Activated CD4-positive, alpha-beta T cell treated with anti-CD3 and anti-CD28 coated beads, Interleukin-2, amount 10 ng/mL, durations not matched to agents 24 days and 14 days (primary cell): ENCODE data around the gene NFAT5. TPM values are rescaled to one million over a fixed set of nuclear protein-coding genes. Genes with fewer than 3 reads are reported as not detected.
"Not testable (repeated sequence)": the region's sequence is repeated elsewhere in the genome, so short reads cannot be mapped to it uniquely, and the experiment has no call there.

Source experiments
- DNase-seq: peaks from one replicate; pipeline ENCODE4 v3.0.0; 2022
- H3K27ac Mint-ChIP-seq: one replicate; pipeline ENCODE4 v1.8.0; 2022; ENCODE audit warnings: mild to moderate bottlenecking, mixed read lengths
- H3K27me3 Mint-ChIP-seq: one replicate; pipeline ENCODE4 v1.8.0; 2022; ENCODE audit warnings: mixed read lengths
- H3K36me3 Mint-ChIP-seq: one replicate; pipeline ENCODE4 v1.8.0; 2022; ENCODE audit warnings: low read depth, mild to moderate bottlenecking, mixed read lengths
- H3K4me1 Mint-ChIP-seq: one replicate; pipeline ENCODE4 v1.8.0; 2021; ENCODE audit warnings: mixed read lengths
- H3K4me3 Mint-ChIP-seq: one replicate; pipeline ENCODE4 v1.8.0; 2022; ENCODE audit warnings: mild to moderate bottlenecking, moderate library complexity, mixed read lengths
- H3K9me3 Mint-ChIP-seq: one replicate; pipeline ENCODE4 v1.8.0; 2021; ENCODE audit warnings: mixed read lengths
- intact Hi-C: fragments of 100-400 bp; cut with micrococcal nuclease; formaldehyde crosslinking; loops from one replicate; pipeline ENCODE4 v1.15.1; 2023
- total RNA-seq: library from RNA; stranded (reverse); gene quantifications from 2 replicates; pipeline ENCODE4 v1.2.3, GENCODE V29; 2022

NFAT5 gene
- total RNA-seq, 1 donor from 2014 or later = 54.6 TPM

DNA sequence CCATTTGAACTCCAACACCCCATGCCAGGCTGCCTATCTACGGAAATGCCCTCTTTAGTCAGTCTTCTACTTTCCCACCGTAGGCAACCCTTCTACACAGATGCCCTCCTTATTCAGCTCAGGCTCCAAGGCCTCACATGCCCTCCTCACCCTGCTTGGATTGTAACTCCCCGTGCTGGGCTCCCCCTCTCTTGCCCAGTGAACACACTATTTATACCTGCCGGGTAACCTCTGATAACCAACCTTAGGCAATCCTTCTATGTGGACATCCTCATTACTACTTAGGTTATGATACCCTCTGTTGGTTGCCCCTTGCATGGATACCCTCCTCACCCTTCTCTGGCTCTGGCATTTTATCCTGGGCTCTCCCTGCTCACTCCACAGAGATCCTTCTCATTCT, 50.3 kb downstream of the NFAT5 start:
- Mint-ChIP-seq H3K36me3 (peaks cover 12% of the 10 kb centered on the region), H3K27ac (peak overlapping the region; percentile 20), H3K27me3 (no peaks in the 10 kb centered on the region), H3K4me3 (no peak overlapping the region), H3K4me1 (peaks cover 30% of the 10 kb centered on the region), H3K9me3 (no peaks in the 10 kb centered on the region)
- DNase-seq = no peak
- intact Hi-C loops = no loop called here

DNA sequence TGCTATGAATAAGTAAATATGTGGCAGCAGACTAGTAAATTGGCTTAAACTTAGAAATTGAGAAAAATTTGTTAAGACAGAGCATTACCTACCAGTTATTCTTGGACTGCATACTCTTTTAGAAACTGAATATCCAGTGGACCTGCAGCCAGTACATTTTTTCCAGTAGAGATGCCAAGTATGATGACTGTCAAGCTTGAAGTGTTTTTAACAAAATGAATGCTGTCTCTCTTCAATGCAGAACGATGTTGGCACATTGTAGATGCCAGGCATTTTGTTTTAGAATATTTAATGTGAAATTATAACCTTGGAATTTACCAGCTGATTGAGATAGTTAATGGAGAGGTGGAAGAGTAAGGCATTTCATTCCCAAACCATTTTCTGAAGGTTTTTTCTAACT, 52.5 kb downstream of the NFAT5 start:
- no peak for DNase-seq
- intact Hi-C loops = no loop called here

DNA sequence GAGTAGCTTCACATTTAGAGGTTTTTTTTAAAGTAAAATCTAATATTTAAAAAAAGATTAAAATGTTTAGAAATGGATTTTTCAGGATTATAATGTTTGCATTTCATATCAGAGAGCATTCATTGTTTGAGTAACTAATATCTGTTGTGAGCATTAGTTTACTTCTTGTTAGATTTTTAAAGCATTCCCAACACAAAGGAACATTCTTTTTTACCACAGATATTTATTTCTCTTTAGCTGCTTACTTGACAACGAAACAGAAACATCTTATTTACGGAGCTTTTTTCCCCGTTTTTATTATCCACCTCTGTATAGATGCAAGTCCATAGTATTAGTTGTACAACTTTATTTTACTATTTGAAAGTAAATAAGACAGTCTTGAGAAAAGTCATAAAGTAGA, 53.0 kb downstream of the NFAT5 start:
- no peak overlapping the region for H3K27ac Mint-ChIP-seq
- H3K4me1 Mint-ChIP-seq = peaks cover 16% of the 10 kb centered on the region
- H3K27me3 Mint-ChIP-seq = no peaks in the 10 kb centered on the region
- H3K36me3 Mint-ChIP-seq = peaks cover 14% of the 10 kb centered on the region
- intact Hi-C loops = no loop called here
- H3K4me3 Mint-ChIP-seq = no peak overlapping the region
- DNase-seq = no peak
- no peaks in the 10 kb centered on the region for H3K9me3 Mint-ChIP-seq

More for the DNA sequence above, 52.5 kb downstream of the NFAT5 start:
- Mint-ChIP-seq H3K36me3 (peaks cover 14% of the 10 kb centered on the region), H3K27me3 (no peaks in the 10 kb centered on the region), H3K4me1 (peaks cover 20% of the 10 kb centered on the region), H3K27ac (no peak overlapping the region), H3K4me3 (no peak overlapping the region), H3K9me3 (no peaks in the 10 kb centered on the region)

DNA sequence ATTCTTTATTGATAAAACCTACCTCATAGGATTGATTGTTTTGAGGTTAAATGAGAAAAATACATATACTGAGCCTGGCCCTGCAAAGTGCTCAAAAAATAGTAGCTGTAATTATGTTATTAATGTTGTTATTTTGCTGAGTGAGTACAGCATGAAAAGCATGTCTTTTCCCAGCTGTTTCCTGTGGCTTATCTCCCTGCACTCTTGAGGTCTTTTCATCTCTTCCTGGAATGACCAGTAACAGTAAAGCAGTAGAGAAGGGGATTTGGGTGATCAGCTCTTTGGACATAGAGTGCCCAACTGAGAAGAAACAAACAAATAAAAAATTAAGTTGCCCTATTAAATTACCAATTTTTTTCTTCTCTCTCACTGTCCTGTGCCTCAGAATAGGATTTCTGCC, 53.7 kb downstream of the NFAT5 start:
- Mint-ChIP-seq H3K27me3 (no peaks in the 10 kb centered on the region), H3K4me3 (no peak overlapping the region), H3K9me3 (no peaks in the 10 kb centered on the region), H3K27ac (no peak overlapping the region), H3K4me1 (peaks cover 16% of the 10 kb centered on the region), H3K36me3 (peaks cover 19% of the 10 kb centered on the region)
- intact Hi-C loops = no loop called here
- no peak for DNase-seq

DNA sequence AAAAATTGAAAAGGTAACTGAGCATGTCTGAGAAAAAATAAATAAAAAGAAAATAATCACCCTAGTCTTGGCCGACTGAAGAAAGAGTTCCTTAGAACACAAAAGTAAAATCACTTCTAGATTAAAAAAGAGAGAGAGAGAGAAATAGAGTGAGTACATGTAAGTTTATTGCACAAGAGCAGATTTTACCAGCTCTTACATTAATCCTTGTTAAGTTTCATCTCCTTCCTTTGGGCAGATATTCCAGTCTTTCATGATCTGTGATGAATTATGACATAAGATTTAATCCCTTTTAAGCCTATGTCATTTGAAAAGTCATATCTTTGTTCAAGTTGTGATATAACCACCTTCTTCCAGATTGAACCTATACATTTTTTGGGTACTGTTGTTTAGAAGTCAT, 54.8 kb downstream of the NFAT5 start:
- H3K4me3 Mint-ChIP-seq = no peak overlapping the region
- H3K27ac Mint-ChIP-seq = no peak overlapping the region
- H3K36me3 Mint-ChIP-seq = peaks cover 19% of the 10 kb centered on the region
- no peaks in the 10 kb centered on the region for H3K27me3 Mint-ChIP-seq
- H3K4me1 Mint-ChIP-seq = peaks cover 16% of the 10 kb centered on the region
- no peaks in the 10 kb centered on the region for H3K9me3 Mint-ChIP-seq
- no peak for DNase-seq
- intact Hi-C loops = no loop called here

DNA sequence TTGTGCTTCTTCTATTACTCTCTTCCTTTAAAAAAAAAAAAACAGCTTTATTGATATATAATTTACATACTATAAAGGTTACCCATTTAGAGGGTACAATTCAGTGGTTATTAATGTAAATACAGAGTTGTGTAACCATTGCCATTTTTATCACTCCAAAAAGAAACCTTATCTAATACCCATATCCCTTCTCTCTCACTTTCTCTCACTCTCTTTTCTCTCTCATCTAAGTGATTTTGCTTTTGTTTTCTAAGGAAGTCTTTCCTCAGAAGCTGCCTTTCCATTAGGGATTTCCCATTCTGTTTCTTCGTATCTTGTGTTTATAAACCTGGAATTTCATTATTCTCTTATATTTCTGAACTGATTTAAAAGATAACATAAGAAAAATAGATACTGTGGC, 55.5 kb downstream of the NFAT5 start:
- Mint-ChIP-seq H3K4me1 (peaks cover 14% of the 10 kb centered on the region), H3K9me3 (no peaks in the 10 kb centered on the region), H3K36me3 (peaks cover 19% of the 10 kb centered on the region), H3K27ac (no peak overlapping the region), H3K4me3 (no peak overlapping the region), H3K27me3 (no peaks in the 10 kb centered on the region)
- no peak for DNase-seq
- intact Hi-C loops = no loop called here

DNA sequence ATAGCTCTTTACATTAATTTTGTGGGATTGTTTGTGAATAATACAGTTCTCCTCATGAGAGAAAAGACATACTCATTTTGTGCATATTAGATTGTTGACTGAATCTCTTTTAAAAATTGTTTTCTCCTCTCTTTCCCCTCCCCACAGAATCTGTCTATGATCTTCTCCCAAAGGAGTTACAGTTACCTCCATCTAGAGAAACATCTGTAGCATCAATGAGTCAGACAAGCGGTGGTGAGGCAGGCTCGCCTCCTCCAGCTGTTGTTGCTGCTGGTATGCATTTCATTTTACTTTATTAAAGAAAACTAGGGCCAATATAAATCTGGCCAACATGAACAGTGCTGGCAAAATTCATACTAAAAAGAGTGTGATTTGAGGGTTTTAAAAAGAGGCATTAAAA, 60.5 kb downstream of the NFAT5 start:
- peak; percentile 37 for DNase-seq
- no peak overlapping the region for H3K4me3 Mint-ChIP-seq
- intact Hi-C loops = no loop called here
- peaks cover 24% of the 10 kb centered on the region for H3K36me3 Mint-ChIP-seq
- no peaks in the 10 kb centered on the region for H3K9me3 Mint-ChIP-seq
- H3K4me1 Mint-ChIP-seq = peaks cover 2% of the 10 kb centered on the region
- no peaks in the 10 kb centered on the region for H3K27me3 Mint-ChIP-seq
- H3K27ac Mint-ChIP-seq = no peak overlapping the region

DNA sequence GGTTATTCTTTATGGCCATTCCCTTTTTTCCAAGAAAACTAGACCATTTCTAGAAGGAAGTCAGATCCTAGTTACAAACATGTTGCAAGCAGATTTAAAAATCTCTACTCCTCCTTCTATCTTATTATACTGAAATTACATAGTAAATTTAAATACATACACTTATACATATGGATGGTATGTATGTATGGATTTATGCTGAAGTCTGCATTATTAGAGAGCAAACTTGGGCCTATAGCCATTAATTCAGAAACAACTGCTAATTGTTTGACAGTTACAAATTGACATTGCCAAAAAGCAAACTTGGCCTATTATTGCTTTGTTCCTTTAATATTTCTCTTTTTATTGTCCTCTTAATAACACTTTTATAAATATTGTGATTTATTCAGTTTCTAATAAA, 67.1 kb downstream of the NFAT5 start:
- H3K4me3 Mint-ChIP-seq = no peak overlapping the region
- no peak for DNase-seq
- peaks cover 15% of the 10 kb centered on the region for H3K9me3 Mint-ChIP-seq
- H3K27me3 Mint-ChIP-seq = no peaks in the 10 kb centered on the region
- H3K36me3 Mint-ChIP-seq = peaks cover 51% of the 10 kb centered on the region
- H3K4me1 Mint-ChIP-seq = no peaks in the 10 kb centered on the region
- intact Hi-C loops = no loop called here
- H3K27ac Mint-ChIP-seq = no peak overlapping the region

DNA sequence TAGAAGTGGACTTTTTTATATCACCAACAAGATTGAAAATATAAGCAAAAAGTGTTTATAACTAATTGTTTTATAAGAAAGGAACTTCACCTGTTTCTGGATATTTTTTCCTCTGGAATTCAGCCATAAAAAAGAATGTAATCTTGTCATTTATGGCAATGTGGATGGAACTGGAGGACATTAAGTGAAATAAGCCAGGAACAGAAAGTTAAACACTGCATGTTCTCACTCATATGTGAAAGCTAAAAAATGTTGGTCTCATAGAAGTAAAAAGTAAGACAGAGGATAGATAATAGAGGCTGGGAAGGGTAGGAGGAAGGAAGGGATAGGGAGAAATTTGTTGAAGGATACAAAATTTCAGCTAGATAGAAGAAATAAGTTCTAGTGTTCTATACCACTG, 67.6 kb downstream of the NFAT5 start:
- intact Hi-C loops = no loop called here
- Mint-ChIP-seq H3K4me1 (no peaks in the 10 kb centered on the region), H3K36me3 (peaks cover 54% of the 10 kb centered on the region), H3K9me3 (peaks cover 15% of the 10 kb centered on the region), H3K27ac (no peak overlapping the region), H3K27me3 (no peaks in the 10 kb centered on the region), H3K4me3 (no peak overlapping the region)
- no peak for DNase-seq

DNA sequence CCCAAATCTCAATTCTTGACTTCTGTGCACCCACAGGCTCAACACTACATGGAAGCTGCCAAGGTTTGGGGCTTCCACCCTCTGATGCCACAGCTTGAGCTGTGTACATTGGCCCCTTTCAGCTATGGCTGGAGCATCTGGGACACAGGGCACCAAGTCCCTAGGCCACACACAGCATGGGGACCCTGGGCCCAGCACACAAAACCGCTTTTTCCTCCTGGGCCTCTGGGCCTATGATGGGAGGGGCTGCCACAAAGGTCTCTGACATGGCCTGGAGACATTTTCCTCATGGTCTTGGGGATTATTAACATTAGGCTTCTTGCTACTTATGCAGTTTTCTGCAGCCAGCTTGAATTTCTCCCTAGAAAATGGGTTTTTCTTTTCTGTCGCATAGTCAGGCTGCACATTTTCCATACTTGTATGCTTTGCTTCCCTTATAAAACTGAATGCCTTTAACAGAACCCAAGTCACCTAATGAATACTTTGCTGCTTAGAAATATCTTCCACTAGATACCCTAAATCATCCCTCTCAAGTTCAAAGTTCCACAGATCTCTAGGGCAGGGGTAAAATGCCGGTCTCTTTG, 70.9 kb downstream of the NFAT5 start:
- H3K4me1 Mint-ChIP-seq, H3K27me3 Mint-ChIP-seq, H3K27ac Mint-ChIP-seq, H3K4me3 Mint-ChIP-seq, intact Hi-C loops: not testable (repeated sequence)
- peaks cover 15% of the 10 kb centered on the region for H3K9me3 Mint-ChIP-seq
- DNase-seq = peak; percentile 25
- H3K36me3 Mint-ChIP-seq = peaks cover 49% of the 10 kb centered on the region

DNA sequence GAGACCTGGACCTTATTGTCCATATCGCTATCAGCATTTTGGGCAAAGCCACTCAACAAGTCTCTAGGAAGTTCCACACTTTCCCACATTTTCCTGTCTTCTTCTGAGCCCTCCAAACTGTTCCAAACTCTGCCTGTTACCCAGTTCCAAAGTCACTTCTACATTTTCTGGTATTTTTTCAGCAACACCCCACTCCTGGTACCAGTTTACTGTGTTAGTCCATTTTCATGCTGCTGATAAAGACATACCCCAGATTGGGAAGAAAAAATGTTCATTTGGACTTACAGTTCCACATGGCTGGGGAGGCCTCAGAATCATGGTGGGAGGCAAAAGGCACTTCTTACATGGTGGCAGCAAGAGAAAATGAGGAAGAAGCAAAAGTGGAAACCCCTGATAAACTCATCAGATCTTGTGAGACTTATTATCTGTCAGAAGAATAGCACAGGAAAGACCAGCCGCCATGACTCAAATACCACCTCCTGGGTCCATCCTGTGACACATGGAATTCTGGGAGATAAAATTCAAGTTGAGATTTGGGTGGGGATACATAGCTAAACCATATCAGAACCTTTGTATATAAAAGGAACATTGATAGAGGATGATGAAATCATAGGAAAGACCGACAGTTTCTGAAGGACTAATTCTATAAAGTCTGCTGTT, 71.6 kb downstream of the NFAT5 start:
- H3K27me3 Mint-ChIP-seq, H3K4me1 Mint-ChIP-seq, H3K27ac Mint-ChIP-seq, H3K4me3 Mint-ChIP-seq, intact Hi-C loops: not testable (repeated sequence)
- peak; percentile 17 for DNase-seq
- Mint-ChIP-seq H3K36me3 (peaks cover 47% of the 10 kb centered on the region), H3K9me3 (peaks cover 15% of the 10 kb centered on the region)

DNA sequence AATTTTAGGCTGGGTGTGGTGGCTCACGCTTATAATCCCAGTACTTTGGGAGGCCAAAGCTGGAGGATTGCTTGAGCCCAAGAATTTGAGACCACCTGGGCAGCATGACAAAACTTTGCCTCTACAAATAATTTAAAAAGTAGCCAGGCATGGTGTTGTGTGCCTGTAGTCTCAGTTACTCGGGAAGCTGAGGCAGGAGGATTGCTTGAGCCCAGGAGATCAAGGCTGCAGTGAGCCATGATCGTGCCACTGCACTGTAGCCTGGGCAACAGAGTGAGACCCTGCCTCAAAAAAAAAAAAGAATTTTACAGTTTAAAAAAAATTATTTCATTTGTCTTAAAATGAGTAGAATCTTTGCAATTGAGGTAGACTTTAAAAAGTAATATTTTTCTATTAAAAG, 78.2 kb downstream of the NFAT5 start:
- peaks cover 13% of the 10 kb centered on the region for H3K36me3 Mint-ChIP-seq
- peak; percentile 35 for DNase-seq
- H3K27ac Mint-ChIP-seq, H3K4me1 Mint-ChIP-seq, H3K9me3 Mint-ChIP-seq, H3K4me3 Mint-ChIP-seq, intact Hi-C loops, H3K27me3 Mint-ChIP-seq: not testable (repeated sequence)

DNA sequence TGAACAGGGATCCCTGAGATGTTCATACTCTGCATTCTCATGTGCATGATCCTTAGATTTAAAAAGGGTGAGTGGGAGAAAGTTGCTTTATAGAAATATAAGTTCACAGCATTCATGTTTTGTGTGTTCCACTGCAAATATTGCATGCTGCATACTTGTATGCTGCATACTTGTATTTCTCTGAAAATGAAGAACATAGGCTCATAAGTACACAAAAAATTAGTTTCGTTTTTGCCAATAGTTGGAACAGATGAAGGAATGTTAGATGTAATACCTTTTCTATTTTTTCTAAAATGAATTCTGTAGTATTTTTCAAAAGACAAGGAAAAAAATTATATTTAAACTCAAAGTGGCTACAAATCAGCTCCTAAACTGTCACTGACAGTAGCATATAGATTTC, 79.0 kb downstream of the NFAT5 start:
- no peak for DNase-seq

DNA sequence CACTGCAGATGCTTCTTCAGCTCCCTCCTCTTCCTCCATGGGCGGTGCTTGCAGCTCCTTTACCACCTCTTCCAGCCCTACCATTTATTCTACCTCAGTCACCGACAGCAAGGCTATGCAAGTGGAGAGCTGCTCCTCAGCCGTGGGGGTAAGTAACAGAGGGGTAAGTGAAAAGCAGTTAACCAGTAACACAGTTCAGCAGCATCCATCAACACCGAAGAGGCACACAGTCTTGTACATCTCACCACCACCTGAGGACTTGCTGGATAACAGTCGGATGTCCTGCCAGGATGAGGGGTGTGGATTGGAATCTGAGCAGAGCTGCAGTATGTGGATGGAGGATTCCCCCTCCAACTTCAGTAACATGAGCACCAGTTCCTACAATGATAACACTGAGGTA, 81.3 kb downstream of the NFAT5 start:
- peaks cover 4% of the 10 kb centered on the region for H3K4me1 Mint-ChIP-seq
- intact Hi-C loops = no loop called here
- peaks cover 15% of the 10 kb centered on the region for H3K36me3 Mint-ChIP-seq
- H3K4me3 Mint-ChIP-seq = no peak overlapping the region
- no peaks in the 10 kb centered on the region for H3K27me3 Mint-ChIP-seq
- H3K9me3 Mint-ChIP-seq = no peaks in the 10 kb centered on the region
- no peak overlapping the region for H3K27ac Mint-ChIP-seq
- peak; percentile 39 for DNase-seq

More for the DNA sequence above, 79.0 kb downstream of the NFAT5 start:
- intact Hi-C loops = no loop called here
- no peak overlapping the region for H3K4me3 Mint-ChIP-seq
- H3K36me3 Mint-ChIP-seq = peaks cover 10% of the 10 kb centered on the region
- no peaks in the 10 kb centered on the region for H3K27me3 Mint-ChIP-seq
- H3K9me3 Mint-ChIP-seq = no peaks in the 10 kb centered on the region
- no peak overlapping the region for H3K27ac Mint-ChIP-seq
- H3K4me1 Mint-ChIP-seq = peaks cover 4% of the 10 kb centered on the region

DNA sequence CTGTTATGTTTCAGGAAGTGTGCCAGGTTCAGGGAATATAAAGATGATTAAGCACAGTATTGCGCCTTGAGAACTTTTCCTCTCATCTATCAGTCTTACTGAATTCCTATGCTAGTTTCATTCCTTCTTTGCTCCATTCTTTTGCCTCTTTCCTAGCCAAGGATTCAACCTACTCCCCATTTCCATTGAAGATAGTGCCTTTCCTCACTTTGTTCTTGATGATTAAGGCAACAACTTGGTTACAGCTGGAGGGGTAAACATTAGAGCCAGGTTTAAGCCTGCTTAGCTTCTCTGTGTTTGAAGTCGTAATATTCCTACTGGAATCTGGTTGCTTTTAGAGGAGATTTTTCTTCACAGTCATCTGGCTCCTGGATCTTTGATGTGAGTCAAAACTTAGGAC, 85.5 kb downstream of the NFAT5 start:
- H3K36me3 Mint-ChIP-seq = peaks cover 33% of the 10 kb centered on the region
- DNase-seq = no peak
- no peaks in the 10 kb centered on the region for H3K9me3 Mint-ChIP-seq
- intact Hi-C loops = no loop called here
- no peak overlapping the region for H3K4me3 Mint-ChIP-seq
- H3K27ac Mint-ChIP-seq = no peak overlapping the region
- no peaks in the 10 kb centered on the region for H3K27me3 Mint-ChIP-seq
- no peaks in the 10 kb centered on the region for H3K4me1 Mint-ChIP-seq
